ENCODE results near the gene MYO5B.

MYO5B gene

DNA sequence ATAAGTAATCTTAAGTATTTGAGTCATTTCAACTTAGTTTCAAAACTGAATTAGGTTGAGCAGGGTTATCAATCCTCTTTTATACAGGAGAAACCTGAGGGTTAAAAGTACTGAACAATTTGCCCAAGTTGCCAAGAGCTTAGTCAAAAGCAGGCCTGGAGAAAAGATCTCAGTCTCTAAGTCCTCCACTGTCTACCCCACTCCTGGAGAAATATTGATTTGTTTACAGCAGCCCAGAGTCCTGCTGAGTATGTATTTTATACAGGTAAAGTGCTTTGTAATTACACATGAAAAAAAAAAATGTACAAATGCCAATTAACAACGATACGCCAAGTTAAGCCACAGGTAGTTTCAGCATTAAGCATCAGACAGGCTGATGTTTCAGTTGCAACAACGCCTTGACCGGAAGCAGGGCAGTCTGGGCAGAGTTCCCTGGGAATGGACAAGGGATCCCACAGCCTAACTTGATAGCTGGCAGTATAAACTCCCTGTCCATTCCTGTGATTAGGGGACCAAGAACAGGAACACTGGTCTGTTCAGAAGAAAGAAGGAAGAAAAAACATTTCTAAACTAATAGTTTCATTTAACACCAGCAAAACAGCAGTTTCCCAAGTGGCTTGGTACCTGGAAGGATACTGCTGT is 132.9 kb downstream of the MYO5B start:
- no peak for DNase-seq

DNA sequence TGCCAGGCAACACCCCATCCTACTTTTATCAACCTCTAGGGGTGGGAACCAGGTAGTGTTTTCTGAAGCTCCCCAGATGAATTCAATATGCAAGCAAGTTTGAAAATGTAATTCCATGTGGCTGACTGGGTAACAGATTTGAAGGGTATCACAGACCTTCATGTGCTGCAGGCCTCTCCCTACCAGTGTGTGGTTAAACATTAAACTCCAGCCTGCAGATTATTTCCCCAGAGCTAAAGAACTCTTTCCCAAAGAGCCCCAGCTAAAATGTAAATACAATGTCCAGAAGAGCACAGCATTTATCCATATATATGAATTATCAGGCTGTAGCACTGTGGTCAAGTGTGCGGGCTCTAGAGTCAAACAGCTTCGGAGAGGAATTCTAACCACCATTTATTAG is 134.1 kb downstream of the MYO5B start:
- DNase-seq = no peak

DNA sequence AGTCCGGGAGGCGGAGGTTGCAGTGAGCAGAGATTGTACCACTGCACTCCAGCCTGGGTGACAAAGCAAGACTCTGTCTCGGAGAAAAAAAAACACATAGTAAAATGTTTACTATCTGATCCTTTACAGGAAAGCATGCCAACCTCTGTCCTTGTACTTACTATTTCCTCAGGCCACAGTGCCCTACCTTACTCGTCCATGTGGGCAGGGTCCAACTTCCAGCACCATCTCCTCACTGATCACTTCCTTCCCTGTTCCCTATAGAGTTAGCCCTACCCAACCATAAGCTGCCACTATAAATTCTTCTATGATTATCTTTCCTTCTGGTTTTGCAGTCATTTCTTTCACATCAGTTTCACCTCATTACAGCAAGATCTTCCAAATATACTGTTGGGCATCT is 136.2 kb downstream of the MYO5B start:
- DNase-seq = no peak

DNA sequence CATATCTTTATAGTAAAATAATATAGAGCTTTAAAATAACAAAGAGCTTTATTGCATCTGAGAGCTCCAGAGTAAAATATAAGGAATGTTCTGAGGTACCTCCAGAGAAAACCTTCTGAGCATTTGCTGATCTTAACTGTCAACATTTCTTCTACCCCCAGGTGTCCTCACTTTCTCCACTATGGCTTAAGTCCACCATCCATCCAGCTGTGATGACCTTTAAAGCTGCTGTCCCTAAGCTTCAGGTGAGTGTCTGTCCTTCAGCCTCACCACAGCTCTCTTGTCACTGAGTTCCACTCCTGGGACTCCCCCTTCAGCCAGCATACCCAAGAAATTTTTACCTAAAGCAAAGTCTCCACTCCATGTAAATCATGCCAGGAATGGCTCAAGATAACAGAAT is 137.9 kb downstream of the MYO5B start:
- no peak for DNase-seq

DNA sequence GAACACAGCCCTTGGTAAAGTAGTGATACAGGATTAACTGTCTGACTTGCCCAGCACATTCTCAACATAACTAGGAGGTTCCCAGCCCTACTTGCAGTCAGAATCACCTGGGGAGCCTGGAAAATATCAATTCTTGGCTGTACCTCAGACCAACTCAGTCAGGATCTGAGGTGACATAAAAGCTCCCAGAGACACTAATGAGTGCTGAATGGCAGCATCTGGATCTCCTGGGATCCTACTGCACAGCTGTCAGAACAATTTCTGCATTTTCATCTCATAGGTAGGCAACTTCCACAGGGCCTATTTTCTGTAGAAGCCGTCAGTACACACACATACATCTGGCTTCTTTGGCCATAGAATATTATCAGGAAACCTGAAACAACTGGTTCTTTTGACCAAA is 138.8 kb downstream of the MYO5B start:
- no peak for DNase-seq

DNA sequence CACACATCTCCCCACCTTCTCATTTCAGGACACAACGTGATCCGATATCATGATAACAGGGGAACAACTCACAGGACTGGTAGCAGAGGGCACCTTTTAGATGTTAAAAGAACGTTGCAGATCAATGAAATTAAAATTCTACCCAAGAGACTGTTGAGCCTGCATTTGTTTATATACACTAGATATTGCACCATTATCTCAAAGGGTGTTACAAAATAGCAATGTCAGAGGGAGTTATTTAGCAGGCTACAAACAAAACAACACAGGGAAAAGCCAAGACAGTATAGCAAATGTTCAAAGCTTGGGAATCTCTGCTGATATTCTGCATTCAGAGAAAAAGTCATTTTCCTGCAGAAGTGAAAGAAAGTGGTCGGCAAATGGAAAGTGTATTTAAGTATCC is 139.5 kb downstream of the MYO5B start:
- no peak for DNase-seq

DNA sequence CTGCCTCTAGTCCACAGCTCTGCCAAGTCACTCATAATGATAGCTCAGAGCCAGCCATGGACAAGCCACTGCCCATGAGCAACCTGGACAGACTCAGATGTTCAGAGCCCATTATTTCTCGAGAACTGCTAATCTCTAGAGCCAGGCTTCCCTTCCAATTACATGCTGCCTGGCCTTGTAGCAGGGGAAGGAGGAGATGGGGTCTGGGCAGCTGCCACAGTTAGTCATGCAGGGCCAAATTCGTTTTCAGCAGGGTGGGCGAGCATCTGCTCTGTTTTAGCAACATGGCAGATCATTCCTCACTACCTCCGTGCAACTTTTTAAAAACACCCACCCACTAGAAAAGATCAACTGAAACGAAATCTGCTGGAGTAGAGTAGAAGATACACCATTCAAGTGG is 141.8 kb downstream of the MYO5B start:
- no peak for DNase-seq

DNA sequence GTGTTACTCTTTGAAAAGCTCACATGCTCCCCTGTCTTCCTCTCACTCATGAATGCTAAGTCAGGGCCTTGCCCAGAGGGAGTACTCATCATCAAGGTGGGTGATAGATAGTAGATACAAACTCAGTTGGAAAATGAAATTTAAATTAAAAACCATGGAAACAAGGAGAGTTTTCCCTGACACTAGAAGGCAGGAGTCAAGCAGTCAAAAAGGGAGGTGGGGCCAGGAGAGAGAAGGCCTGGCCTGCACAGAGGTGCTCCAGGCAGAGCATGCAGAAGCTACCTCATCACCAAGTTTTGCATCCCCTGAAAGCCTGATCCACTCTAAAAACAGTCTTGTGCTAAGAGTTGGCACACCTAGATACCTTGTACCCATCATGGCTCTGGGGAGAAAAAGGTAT is 143.7 kb downstream of the MYO5B start:
- no peak for DNase-seq

DNA sequence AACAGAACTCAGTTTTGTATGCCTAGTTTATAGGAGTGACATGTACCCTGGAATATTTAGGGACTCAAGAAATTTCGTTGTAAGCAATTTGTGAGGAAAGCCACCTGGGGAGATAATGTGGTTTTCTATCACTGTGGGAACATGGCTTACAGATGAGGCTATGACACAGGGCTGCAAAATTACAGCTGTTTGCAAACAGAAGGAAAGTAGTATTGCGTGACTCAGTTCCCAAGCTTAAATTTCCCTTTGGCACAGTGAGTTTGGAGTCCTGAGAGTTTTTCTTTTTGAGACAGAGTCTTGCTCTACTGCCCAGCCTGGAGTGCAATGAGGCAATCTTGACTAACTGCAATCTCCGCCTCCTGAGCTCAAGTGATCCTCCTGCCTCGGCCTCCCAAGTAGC is 149.8 kb downstream of the MYO5B start:
- DNase-seq = no peak

DNA sequence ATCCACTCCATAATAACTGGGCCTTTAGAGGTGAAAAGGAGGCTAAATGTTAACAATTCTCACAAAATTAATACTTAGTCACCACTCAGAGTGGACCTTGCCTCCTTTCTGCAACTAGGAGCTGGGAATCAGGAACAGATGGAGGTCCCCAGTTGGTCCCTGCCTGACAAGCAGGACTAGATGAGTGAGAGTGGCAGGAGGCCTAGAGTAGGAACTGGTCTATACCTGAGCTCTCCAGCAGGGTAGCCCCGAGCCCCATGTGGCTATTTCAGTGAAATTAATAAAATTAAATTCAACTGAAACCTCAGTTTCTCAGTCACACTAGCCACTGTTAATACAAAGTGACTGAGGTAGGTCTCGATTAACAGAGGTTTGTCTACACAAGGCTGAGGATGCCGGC is 150.5 kb downstream of the MYO5B start:
- DNase-seq = no peak

DNA sequence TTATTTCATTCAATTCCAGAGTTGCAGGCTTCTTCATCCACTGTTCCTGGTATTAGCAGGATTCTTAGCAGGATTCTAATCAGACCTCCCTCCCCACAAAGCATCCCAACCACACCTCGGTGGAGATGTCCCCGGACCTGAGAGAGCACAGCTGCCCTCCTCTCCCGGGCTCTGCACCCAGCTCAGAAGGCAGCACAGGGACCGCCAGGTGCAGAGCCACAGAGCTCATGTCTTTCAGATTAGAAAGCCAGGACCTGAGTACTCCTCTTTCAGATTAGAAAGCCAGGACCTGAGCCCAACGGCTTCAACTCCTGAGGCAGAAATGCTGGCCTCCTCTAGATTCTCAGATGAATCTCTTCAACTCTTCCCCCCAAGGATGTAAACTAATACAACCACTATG is 152.3 kb downstream of the MYO5B start:
- no peak for DNase-seq

DNA sequence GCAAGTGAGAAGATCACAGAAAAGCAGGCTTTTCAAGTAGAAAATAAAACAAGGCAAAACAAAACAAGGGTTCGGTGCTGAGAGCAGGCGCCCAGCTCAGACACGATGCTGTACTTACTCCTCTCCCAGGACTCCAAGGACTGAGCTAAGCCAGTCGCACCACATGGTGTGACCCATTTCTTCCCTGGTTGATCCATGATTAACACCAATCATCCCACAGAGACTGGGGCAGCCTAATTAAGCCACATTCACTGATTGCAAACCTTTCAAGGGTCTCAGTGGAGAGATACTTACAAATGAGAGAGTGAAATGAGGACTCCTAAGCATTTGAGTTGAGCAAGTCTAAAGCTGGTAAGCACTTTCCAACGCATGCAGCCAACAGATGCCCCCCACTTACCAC is 155.2 kb downstream of the MYO5B start:
- no peak for DNase-seq

DNA sequence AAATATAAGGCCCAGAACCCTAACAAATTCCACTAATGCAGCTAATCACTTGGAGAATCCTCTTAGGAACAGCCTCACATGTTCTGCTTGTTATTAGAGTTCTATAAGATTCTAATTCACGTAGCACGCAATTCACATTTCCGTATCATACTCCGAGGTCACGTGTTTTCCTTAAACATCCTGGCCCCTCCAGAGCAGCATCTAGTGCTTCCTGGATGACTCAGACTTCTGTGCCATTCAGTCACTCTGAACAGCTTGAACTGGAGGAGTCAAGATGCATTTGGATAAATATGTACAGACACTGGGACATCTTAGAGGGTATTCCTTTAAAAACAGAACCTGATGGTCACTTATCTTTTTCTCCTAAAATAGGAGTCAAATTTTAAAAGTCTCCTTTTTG is 156.5 kb downstream of the MYO5B start:
- DNase-seq = no peak

DNA sequence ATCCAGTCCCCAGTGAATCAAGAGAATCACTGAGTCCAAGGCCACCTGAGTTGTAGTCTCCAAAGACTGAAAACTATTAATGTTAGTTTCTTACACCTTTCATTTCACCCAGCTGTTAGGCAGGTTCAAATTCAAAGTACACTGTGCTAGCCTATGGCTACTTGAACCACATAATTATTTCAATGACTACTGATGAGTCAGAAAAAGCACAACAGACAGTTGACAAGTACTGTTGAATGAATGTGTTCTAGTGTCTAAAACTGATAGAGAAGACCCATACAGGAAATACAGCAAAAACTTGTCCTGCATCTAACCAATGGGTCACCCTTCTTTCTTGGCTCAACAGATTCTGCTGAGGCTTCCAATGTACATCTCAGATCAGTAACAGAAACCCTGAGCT is 160.9 kb downstream of the MYO5B start:
- DNase-seq = no peak

DNA sequence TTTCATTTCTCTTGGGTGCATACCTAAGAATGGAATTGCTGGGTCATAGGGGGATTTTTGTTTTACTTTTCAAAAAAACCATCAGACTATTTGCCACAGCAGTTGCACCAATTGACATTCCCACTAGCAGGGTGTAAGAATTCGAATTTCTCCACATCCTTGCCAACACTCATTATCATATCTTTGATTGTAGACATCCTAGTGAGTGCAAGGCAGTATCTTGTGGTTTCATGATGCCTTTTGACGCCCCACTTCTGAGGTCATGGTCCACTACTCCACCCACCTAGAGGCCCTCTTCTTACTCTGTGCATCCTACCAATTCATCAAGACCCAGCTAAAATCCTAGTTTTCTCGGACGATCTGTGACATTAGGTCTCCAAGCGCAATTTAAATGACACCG is 161.9 kb downstream of the MYO5B start:
- no peak for DNase-seq

DNA sequence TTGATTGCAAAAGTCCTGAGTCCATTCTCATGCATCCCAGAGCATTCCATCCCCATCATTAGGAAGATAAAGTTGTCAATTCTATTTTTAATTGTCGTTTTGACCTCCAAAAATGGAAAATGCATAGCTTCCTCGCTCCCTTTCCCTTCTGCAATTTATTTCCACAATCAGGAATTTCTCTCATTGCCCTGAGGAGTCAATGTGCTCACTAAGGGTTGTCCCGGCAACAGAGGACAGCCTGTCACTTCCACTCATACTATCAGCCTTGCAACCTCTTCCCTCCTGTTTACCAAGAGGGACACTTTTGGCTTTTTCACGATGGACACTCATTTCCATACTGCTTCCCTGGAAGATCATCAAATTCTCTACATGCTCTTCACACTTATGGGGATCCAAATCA is 164.8 kb downstream of the MYO5B start:
- DNase-seq = no peak

DNA sequence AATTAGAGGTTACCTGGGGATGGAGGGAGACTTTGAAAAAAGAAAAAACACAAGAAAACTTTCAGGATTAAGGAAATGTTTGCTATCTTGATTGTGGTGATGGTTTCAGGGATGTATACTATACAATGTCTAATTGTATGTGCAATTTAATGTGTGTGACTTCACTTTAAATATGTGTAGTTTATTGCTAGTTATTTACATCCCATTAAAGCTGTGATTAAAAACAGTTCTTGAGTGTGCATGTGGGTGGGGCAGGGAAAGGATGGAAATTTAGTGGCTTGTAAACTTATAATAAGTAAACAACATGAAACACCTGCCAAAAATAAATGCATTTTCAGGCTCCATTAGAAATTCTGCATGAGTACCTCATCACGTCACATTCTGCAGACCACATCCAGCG is 167.0 kb downstream of the MYO5B start:
- DNase-seq = no peak

DNA sequence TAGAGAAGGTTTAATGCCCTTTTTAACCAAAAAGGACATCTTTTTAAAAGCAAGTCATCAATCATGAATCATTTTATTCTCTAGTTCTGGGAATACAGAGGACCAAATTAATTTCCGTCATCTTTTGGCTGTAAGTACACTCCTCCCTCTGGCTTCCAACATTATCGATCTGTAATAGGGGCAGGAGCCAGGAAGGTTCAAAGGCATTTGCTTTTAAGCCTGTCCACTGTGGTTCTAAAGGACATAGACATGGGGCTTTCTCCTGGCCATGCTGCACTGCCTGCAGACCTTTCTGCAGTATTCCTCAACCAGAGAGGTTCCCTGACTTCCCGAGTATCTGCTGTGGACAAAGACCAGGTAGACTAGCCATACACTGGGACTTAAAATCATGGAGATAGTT is 170.5 kb downstream of the MYO5B start:
- no peak for DNase-seq

DNA sequence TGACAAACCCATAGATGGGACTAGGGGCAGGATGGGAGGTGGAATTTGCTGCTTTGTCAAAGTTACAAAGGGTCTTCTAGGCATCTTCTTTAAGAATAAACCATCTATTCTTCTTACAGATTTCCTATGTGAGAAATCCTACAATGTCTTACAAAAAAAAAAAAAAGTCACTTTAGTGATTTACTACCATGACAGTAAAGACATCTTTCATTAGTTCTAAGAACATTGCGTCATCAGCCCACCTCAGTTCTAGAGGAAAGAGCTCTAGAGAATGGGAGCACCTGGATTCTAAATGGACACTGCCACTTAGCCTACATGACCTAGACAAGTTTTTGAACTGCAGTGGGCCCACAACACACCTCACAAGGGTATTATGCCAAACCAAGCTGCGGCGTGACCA is 172.0 kb downstream of the MYO5B start:
- DNase-seq = no peak

DNA sequence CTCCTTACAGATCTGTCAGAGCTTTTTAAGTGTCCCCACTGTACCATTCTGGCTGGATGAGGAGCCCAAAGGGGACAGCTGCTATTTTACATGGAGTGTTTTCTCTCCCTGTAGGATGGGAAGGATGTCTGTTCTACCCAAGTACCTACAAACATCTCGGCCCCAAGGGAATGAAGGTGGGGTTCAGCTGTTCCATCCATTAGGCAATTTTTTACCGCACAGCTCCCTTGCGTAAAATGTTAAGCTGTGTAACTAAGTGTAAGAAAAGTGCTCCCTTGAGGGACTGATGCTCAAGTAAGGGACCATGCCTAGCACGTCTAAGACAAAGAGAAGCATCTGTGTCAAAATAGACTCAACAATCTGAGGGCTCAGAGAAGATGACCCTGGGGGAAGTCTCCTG is 180.3 kb downstream of the MYO5B start:
- DNase-seq = no peak

DNA sequence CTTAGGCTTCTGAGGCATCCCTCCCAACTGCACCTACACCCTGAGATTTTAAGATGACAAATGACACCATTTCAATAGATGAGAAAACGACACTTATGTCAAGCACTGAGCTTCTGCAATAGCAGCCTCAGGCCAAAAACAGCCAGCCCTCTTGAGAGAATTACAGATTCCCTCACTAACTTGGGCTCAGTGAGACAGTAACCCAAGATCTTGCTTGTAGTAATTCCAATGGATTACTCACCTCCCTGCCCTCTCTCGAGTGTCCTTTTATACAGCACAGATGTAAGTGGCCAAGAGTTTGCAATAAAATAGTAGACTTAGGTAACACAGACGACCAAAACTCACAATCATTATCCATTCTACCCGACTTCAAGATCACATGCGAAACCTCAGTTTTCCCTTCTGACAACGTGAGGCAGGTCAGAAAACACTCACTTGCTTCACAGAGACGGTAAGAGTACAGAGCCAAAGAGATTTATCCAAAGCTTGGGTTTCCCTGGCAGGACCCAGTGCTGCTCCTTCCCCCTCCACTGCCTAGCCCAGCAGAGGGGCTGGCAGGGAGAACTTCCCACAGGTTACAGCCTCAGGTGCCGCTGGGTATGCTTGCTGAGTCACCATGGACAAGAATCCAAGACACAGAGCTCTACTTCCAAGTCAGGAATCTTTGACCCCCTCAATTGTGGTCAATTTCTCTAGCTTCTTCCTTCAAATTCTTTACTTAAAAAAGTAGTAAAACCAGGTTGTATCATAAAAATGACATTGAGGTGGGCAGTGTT is 181.4 kb downstream of the MYO5B start:
- no peak for DNase-seq

DNA sequence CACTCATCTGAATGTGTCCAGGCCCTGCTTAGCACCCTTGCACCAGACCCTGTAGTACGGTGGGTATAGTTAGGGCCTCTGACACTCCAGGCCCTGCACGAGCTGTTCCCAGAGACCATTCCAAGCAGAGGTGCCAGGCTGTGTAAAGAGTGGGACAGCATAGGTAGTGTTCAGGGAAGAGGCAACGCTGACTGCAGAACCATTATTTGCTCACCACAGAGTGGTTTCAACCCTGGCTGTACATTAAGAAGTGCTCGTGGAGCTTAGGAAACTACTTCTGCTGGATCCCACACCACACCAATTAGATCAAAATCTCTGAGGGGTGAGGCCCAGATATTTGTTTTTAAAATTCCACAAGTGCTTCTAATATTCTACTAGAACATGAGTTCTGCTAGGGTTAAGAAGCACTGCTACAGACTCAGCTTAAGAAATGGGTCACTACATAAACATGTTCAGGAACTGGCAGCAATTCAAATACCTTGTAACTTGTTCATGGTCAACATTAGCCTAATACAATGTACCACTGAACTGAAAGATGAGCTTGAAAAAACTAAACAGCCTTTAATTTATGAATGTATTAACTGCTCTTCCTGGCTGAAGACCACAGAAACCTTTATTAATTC is 183.0 kb downstream of the MYO5B start:
- no peak for DNase-seq

DNA sequence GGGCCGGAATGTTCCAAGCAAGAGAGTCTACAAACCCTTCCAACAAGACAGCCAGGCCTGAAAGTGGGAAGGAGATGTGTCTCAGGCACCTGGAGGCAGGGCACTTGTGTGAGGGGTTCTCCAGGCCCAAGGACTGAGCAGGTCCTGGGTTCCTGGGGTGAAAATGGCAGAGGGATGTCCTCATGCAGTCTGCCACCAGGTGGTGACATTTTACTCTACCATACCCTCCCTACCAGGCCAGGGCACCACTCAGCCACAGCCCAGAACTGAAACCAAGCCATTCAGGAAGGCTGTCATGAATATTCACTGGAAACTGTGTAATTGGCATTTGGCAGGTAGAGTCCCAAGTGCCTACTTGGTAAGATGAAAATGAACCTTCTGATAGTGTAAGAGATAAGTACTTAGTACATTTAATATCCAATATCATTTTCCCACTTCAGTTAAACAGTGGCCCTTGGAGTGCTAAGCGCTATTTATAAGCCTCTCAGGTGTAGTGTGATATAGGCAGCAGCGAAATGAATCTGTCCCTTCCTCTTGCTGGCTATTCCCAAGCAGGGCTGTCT is 185.1 kb downstream of the MYO5B start:
- DNase-seq = peak; percentile 20

DNA sequence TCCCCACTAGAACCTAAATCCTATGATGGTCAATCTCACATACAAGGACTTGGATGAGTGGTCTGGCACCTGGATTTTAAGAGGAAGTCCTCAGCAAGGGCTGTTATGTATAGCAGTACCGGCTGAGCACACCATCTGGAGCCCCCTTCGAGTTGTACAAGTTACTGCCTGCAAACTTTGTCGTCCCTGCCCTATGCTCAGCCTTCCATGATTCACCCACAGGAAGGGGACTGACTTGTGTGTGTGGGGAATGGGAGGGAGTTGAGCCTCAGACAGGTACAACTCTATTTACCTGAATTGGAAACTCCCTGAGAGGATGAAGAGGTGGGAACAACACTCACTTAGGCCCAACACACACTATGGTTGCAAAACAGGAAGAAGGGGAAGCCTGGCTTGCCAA is 186.6 kb downstream of the MYO5B start:
- DNase-seq = no peak
